ENCODE data around the gene MAIP1.
"Not testable (repeated sequence)": the region's sequence is repeated elsewhere in the genome, so short reads cannot be mapped to it uniquely, and the experiment has no call there.

The MAIP1 gene

DNA sequence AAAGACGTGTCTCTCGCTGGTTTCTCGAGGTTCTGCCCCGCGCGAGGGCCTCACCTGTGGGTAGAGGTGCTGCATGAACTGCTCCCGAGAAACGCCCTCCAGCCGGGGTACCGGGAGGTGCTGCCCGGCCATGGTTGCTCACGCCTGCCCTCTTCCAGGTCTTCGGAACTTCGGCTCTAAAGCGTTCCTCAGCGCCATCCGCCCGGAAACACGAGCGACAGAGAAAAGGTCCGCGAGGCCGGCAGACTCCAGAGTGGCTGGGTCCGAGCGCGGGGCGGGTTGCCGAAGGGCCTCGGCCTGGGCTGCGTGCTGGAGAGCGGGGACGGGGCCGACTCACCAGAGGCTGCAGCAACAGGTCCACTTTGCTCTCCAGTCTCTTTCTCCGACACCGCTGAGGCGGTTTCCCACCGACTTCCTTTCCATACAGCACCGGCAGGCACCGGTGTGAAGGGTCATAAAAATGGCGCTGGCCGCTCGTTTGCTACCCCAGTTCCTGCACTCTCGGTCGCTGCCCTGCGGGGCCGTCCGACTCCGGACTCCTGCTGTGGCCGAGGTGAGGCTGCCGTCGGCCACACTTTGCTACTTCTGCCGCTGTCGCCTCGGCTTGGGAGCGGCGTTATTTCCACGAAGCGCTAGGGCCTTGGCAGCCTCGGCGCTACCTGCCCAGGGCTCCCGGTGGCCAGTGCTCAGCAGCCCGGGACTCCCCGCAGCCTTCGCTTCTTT, at the start of gene MAIP1, which contains the start of gene TYW5:
MAIP1 (plus strand) TSS at position 244 of the 723 bp plus-strand sequence; CDS start at position 461, 217 bp downstream.
TYW5 (minus strand) TSS at position 153 of the 723 bp plus-strand sequence; CDS start at position 132, 21 bp downstream.
- peak; percentile 86 for DNase-seq

DNA sequence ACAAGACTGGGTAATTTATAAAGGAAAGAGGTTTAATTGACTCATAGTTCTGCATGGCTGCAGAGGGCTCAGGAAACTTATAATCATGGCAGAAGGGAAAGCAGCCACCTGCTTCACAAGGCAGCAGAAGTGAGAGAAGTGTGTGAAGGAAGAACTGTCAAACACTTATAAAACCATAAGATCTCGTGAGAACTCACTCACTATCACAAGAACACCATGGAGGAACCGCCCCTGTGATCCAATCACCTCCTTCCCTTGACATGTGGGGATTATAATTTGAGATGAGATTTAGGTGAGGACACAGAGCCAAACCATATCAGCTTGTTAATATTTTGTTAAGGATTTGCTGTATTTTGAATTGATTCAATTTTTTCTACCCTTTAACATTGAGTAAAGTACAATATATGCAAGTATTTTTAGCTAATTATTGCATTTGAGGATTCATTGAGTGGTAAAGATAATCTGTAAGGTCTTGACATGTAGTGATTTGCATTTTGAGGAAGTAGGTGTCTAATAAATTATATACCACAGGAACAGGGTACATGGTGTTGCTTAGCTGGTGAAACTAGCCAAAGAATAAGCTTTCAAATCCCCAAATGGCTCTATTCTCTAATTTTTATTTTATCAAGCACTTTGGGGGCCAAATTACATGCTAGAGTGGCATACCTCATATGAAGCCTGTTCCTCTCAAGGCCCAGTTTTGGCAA, 48.2 kb upstream of the MAIP1 start:
- DNase-seq = no peak

DNA sequence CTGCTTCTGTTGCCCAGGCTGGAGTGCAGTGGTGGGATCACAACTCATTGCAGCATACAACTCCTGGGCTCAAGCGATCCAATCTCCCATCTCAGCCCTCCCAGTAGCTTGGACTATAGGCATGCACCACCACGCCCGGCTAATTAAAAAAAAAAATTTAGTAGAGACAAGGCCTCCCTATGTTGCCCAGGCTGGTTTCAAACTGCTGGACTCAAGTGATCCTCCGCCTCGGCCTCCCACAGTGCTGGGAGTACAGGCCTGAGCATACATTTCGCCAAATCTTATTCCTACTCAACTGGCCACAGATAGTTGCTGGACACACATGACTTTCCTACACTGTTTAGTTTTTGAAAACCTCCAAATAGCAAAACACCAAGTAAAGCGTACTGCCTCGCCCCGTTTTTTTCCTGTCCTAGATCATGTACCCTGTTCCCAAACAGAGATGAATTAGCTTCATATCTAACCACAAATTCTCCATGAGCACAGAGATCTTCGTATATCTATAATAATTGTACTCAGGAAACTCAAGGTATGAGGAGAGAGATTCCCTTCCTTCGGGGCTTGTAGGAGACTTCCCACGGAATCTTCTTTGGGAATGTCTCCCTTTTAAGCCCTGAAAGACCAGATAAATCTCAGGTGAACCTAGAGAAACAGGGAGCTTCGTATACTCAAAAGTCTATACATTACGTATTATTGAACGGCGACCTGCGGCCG, 44.9 kb upstream of the MAIP1 start:
- DNase-seq = no peak

DNA sequence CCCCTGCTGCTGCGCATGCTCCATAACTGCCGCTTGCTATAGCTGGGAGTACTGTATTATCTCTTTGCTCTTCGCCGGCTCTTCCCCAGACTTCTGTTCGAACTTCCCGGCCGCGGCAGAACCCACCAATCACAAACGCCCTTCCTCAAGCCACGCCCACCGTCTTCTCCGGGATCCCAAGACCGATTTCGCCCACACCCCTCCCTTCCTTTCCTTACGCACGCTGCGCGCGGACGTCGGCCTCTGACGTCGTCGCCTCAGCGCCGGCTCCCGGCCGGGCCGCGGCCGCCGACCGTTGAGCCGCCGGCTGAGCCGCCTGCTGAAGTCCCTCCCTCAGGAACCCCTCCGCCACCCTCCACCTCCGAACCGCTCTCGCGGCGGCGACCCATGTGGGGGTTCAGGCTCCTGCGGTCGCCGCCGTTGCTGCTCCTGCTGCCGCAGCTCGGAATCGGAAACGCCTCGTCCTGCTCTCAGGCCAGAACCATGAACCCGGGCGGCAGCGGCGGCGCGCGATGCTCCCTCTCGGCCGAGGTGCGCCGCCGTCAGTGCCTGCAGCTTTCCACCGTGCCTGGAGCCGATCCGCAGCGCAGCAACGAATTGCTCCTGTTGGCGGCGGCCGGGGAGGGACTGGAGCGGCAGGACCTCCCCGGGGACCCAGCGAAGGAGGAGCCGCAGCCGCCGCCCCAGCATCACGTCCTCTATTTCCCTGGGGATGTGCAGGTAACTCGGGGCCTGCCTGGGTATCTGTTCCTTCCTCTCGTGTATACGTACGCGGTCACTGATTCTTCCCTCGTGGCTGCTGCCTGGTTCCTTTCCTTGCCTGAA, 44.1 kb upstream of the MAIP1 start, which contains the start of gene C2orf69:
C2orf69 (plus strand) TSS at position 242 of the 825 bp plus-strand sequence; CDS start at position 388, 146 bp downstream.
- peak; percentile 97 for DNase-seq

DNA sequence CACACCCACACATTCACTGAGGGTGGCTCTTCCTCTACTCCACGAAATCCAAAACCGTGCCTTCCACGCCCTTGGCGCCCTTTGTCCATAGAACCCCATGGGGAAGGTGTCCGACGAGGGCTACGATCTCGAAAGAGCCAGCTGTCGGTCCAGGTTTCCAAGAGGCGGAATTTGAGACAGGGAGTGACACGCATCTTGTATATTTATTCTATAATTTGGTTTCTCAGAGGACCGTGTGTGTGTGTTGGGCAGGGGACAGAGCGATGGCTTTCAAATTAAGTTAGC, 43.6 kb upstream of the MAIP1 start:
- no peak for DNase-seq

- DNase-seq = not testable (repeated sequence)
Observed at GRCh38 chr2:199912553-199913114, 42.7 kb upstream of the MAIP1 start.

- no peak for DNase-seq
Observed at GRCh38 chr2:199914372-199914958, 40.9 kb upstream of the MAIP1 start.

DNA sequence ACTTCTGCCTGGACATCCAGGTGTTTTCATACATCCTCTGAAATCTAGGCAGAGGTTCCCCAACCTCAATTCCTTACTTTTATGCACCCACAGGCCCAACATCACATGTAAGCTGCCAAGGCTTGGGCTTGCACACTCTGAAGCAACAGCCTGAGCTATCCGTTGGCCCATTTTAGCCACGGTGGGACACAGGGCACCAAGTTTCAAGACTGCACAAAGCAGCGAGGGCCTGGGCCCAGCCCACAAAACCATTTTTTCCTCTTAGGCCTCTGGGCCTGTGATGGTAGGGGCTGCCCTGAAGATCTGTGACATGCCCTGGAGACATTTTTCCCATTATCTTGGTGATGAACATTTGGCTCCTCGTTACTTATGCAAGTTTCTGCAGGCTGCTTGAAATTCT, 38.4 kb upstream of the MAIP1 start:
- DNase-seq = no peak

DNA sequence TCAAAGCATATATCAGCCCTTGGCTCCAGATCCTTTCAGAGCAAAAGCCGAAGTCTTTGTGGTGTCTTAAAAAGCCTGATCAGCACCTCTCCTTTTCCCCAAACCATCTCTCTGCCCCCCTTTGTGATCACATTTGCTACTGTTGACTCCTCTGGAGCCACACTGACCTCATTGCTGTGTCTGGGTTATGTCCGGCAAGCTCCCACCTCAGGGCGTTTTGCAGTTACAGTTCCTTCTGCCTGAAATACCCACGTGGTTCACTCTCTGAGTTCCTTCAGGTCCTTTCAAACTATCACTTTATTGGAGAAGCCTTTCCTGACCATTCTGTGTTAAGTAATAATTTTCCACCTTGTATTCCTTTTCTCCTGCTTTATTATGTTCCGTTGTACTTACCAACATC, 32.5 kb upstream of the MAIP1 start:
- DNase-seq = no peak

GRCh38 chr2:199923924-199924323, 31.5 kb upstream of the MAIP1 start:
- no peak for DNase-seq

GRCh38 chr2:199926806-199927205, 28.6 kb upstream of the MAIP1 start:
- no peak for DNase-seq

- DNase-seq = no peak
Observed at GRCh38 chr2:199928226-199928625, 27.2 kb upstream of the MAIP1 start.

DNA sequence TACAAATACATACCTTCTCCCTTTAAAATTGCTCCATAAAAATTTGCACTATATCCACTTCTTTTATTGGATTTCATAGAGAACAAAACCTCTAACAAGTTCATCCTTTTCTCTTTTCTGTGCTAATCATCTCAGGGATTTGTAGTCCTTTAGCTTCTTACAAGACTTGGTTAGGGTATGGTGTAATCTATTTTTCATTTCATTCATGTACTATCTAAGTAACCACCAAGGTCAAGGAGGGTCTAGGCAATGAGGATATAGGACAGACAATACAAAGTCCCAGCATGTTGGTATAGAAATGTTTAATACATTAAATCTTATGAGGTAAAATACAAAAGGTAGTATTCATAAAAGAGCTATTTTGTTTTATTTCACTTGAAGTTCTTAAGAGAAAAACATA, 26.8 kb upstream of the MAIP1 start:
- no peak for DNase-seq

DNA sequence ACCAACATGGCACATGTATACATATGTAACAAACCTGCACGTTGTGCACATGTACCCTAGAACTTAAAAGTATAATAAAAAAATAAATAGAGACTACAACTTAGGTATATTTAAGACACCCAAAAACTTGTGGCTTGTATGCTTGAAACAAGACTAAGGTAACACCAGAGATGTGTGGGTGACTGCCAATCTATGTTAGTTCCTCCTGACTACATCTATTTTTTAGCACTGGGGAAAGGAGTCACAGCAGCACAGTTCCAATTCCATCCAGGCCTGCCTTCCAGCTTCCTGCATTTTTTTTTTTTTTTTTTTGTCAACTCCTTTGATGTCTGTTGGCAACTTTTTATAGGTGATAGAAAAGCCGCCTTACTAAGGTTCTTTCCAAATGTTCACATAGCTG, 26.1 kb upstream of the MAIP1 start:
- DNase-seq = no peak

DNA sequence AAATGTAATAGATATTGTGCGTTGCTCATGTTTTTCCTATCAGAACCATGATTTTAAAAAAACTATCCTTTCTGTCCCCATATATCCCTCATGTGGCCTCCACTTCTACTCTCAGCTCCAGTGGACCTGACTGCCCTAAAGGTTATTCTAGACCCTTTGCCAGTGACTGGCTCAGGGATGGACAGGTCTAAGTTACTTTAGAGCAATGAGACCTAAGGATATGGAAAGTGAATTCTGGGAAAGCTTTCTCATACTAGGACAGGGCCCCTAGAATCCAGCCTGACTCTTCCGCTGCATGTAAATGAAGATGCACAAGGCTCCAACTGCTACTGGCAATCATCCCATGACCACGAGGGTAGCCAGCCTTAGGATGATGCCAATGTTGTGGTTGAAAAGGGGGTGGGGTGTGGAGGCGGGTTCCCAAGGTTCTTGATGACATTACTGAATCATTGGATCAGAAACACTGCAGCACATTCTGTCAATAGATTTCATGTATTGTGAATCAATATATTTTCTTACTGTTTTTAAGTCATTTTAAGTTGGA, 23.0 kb upstream of the MAIP1 start:
- peak; percentile 24 for DNase-seq

DNA sequence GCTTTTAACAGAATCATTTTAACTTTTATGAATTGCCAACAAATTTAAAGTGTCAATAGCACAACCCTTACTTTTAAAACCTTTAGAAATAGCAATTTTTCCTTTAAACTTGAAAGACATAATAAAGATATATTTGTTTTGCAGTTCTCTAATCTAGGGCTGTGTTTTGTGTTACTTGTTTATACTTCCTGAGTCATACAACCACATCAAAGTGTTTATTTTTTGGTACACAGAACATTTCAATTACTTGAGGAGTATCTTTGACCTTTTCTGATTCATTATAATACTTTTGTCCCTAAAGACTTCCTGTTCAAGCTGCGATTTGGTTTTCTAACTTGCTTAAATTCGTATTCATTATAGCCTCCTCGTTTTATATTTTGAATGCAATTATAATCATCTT, 21.9 kb upstream of the MAIP1 start:
- no peak for DNase-seq

DNA sequence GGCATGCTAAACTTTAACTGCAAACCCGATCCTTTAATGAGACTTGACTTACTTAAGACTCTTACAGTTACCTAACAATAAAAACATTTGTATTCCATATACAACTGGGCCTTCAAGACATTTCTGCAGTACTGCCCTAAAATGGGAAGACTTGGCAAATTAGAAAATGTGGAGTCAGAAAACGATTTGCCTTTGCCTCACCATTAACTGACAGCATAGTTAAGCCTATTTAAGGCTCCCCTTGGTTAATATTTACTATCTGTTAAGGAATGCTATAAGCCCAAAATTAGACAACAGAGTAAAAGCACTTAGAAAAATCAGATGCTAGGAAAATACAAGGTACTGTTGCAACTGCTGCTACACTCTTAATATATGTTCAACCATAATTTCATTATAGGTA, 18.8 kb upstream of the MAIP1 start:
- no peak for DNase-seq

DNA sequence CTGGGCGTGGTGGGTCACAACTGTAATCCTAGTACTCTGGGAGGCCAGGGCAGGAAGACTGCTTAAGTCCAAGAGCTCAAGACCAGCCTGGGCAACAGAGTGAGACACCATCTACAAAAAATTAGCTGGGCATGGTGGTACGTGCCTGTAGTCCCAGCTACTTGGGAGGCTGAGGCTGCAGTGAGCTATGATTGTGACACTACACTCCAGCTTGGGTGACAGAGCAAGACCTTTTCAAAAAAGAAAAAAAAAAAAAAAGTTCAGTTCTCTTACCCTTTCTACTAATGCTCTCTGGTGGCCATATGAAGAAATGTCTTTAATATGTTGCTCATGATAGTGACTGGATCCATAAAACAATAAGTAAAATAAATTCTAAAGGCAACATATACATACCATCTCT, 15.0 kb upstream of the MAIP1 start:
- DNase-seq = peak; percentile 24

DNA sequence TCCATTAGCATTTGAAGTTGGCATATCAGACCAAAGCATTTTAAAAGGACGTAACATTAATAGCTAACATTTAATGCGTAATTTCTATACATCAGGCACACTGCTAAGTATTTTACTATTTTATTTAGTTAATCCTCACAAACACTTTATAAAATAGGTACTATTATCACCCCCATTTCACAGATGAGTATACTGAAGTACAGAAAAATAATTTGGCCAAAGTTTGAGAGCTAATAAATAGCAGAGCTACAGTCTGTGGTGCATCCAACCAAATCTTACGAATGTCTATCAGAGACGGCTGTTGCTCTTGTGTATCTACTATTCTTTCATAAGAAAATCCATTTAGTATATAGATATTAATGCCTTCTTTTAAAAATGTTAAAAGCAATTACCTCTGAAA, 12.0 kb upstream of the MAIP1 start:
- DNase-seq = no peak

DNA sequence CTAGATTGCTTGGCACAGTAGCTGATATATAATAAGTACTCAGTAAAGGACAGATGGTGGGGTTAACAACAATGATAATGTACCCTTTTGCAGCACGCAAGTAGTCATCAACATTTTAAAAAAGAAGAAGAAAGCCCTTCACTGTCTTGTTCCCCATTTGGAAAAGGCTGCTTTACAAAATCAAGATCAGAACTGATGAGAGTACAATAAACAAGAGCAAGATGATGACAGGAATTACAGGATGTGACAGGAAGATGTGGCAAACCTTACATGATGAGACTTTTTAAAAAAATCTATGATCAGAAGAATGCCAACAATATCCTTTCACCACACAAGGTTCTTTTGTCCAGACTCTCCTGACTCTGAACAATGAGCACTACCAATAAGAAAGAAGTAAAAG, 9.2 kb upstream of the MAIP1 start:
- no peak for DNase-seq

DNA sequence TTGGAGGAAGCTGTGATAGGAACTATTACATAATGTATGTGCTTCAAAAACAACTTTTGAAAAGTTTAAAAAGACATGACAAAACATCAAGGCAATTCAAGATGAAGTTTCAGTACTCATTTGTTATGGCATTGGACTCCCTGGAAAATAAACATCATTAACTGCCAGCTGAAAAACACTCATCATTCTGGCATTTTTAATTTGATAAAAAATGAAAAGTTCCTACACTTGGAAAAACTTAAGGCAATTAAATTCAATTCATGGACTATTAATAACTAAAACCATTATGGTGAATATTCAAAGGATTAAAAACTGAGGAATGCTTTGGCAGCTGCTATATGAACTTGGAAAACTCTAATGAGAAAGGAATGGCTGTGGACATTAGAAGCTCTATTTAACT, 8.5 kb upstream of the MAIP1 start:
- DNase-seq = no peak

DNA sequence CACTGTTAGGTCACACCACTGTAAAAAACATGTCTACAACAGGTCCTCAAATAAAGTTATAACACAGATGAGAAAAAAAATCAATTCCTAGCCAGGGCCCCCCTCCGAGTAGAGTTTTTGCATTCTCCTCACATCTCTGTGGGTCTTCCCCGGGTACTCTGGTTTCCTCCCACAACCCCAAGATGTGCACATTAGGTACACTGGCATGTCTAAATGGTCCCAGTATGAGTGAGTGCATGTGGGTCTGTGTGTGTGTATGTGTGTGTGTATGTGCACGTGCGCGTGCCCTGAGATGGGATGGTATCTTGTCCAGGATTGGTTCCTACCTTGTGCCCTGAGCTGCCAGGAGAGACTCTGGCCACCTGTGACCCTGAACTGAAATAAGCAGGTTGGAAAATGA, 5.0 kb upstream of the MAIP1 start:
- DNase-seq = no peak

Measured in fibroblast of skin of right quadriceps (primary cell).